H1 (cell line): ENCODE results near the gene GPRIN3. TPM values are rescaled to one million over a fixed set of nuclear protein-coding genes. Genes with fewer than 3 reads are reported as not detected.
A peak's percentile ranks its signal among the peaks of the same experiment; 100 is the strongest.

Source experiments
- CTCF ChIA-PET: fragments of 300-600 bp; sonication (Branson Sonifier 250); formaldehyde crosslinking; loops from one replicate; lab custom pipeline; 2021; ENCODE audit not compliant: partially characterized antibody; lab: Charles Lee
- POLR2A ChIA-PET: fragments of 300-600 bp; sonication (Branson Sonifier 250); formaldehyde crosslinking; loops from one replicate; lab custom pipeline; 2021; ENCODE audit warnings: inconsistent platforms; ENCODE audit not compliant: partially characterized antibody; lab: Charles Lee
- DNase-seq, 2 experiments: peaks; one replicate each; pipeline versions ENCODE4 v3.0.0 to v3.0.0-alpha.2; 2010 to 2022; ENCODE audit warnings: low spot score in 2 of 2, low read depth in 1 of 2, mixed read lengths in 1 of 2
- FAIRE-seq: peaks from 2 replicates; lab custom pipeline; 2011; peaks lifted over from hg19 to GRCh38; lab: Jason Lieb, UNC
- H2AFZ ChIP-seq: 2 replicates; pipeline ENCODE4 v1.8.1; 2012; ENCODE audit warnings: low read length, inconsistent platforms
- H2AK5ac ChIP-seq: 2 replicates; pipeline ENCODE4 v1.6.1; 2013; ENCODE audit warnings: low read depth, low read length
- H2BK120ac ChIP-seq: replicated peaks from 2 replicates; pipeline ENCODE3; 2013; ENCODE audit warnings: low read depth, low read length, inconsistent platforms
- H2BK12ac ChIP-seq: 2 replicates; pipeline ENCODE4 v1.6.1; 2013; ENCODE audit warnings: low read depth, low read length
- H2BK15ac ChIP-seq: 2 replicates; pipeline ENCODE4 v1.6.1; 2013; ENCODE audit warnings: low read length
- H2BK20ac ChIP-seq: 2 replicates; pipeline ENCODE4 v1.6.1; 2013; ENCODE audit warnings: low read length
- H2BK5ac ChIP-seq: 2 replicates; pipeline ENCODE4 v1.6.1; 2013; ENCODE audit warnings: low read depth, low read length
- H3K14ac ChIP-seq: 2 replicates; pipeline ENCODE4 v1.6.1; 2013; ENCODE audit warnings: inconsistent platforms; ENCODE audit not compliant: insufficient read length
- H3K18ac ChIP-seq: 2 replicates; pipeline ENCODE4 v1.6.1; 2013; ENCODE audit warnings: low read length; ENCODE audit errors: extremely low read depth
- H3K23ac ChIP-seq: 2 replicates; pipeline ENCODE4 v1.6.1; 2013; ENCODE audit warnings: inconsistent platforms; ENCODE audit not compliant: insufficient read length
- H3K23me2 ChIP-seq: 2 replicates; pipeline ENCODE4 v1.6.1; 2013; ENCODE audit warnings: low read depth, low read length
- H3K27ac ChIP-seq: 2 replicates; pipeline ENCODE4 v1.6.1; 2011; ENCODE audit warnings: low read depth, low read length, inconsistent platforms
- H3K27me3 ChIP-seq, 4 experiments: replicated peaks in 1 of 4; 1 replicate in 1 of 4; 2 replicates in 3 of 4; pipeline versions ENCODE4 v1.6.1 to v1.8.1; 2011 to 2013; ENCODE audit warnings: low read length in 3 of 4, mild to moderate bottlenecking in 3 of 4, inconsistent platforms in 2 of 4, mixed read lengths in 2 of 4, moderate library complexity in 1 of 4; ENCODE audit not compliant: control insufficient read depth in 3 of 4, insufficient read depth in 3 of 4; ENCODE audit errors: extremely low read depth in 1 of 4
- H3K36me3 ChIP-seq, 4 experiments: 2 replicates each; pipeline versions ENCODE4 v1.6.1 to v1.8.1; 2011 to 2013; ENCODE audit warnings: mild to moderate bottlenecking in 4 of 4, low read length in 3 of 4, moderate library complexity in 2 of 4, control low read depth in 1 of 4, inconsistent platforms in 1 of 4; ENCODE audit not compliant: insufficient read depth in 4 of 4, control insufficient read depth in 2 of 4
- H3K4ac ChIP-seq: replicated peaks from 2 replicates; pipeline ENCODE3; 2013; ENCODE audit warnings: low read length, low read depth, mixed read lengths, inconsistent platforms; ENCODE audit not compliant: insufficient read length
- H3K4me1 ChIP-seq, 4 experiments: replicated peaks in 1 of 4; 1 replicate in 1 of 4; 2 replicates in 3 of 4; pipeline versions ENCODE4 v1.6.1 to v1.8.1; 2011 to 2013; ENCODE audit warnings: low read length in 3 of 4, inconsistent platforms in 2 of 4, mixed read lengths in 1 of 4; ENCODE audit not compliant: insufficient read depth in 4 of 4, control insufficient read depth in 3 of 4
- H3K4me2 ChIP-seq, 2 experiments: 2 replicates each; pipeline versions ENCODE4 v1.6.1 to v1.8.1; 2011 to 2013; ENCODE audit warnings: low read depth in 2 of 2, low read length in 2 of 2, control low read depth in 1 of 2, inconsistent platforms in 1 of 2, mild to moderate bottlenecking in 1 of 2; ENCODE audit not compliant: insufficient read depth in 1 of 2
- H3K4me3 ChIP-seq, 4 experiments: fragments of 200-600, 300-600 bp in 1 of 4; sonication (generic), shearing (Covaris generic), sonication (Bioruptor Twin) in 1 of 4; 2 replicates each; pipeline versions ENCODE4 v1.5.1 to v1.8.1; 2011 to 2016; ENCODE audit warnings: low read length in 4 of 4, low read depth in 3 of 4, control low read depth in 2 of 4, inconsistent platforms in 2 of 4, mild to moderate bottlenecking in 2 of 4, mixed read lengths in 1 of 4, moderate library complexity in 1 of 4; ENCODE audit not compliant: insufficient read depth in 2 of 4; ENCODE audit errors: extremely low read depth in 1 of 4
- H3K56ac ChIP-seq: replicated peaks from 2 replicates; pipeline ENCODE3; 2013; ENCODE audit warnings: low read depth, mild to moderate bottlenecking, mixed read lengths, low read length, inconsistent platforms; ENCODE audit not compliant: insufficient read length
- H3K79me1 ChIP-seq: 2 replicates; pipeline ENCODE4 v1.6.1; 2013; ENCODE audit warnings: low read depth, low read length, control low read depth
- H3K79me2 ChIP-seq, 2 experiments: 2 replicates each; pipeline versions ENCODE4 v1.6.1 to v1.8.1; 2012 to 2013; ENCODE audit warnings: low read length in 2 of 2, mild to moderate bottlenecking in 2 of 2, inconsistent platforms in 1 of 2; ENCODE audit not compliant: insufficient read depth in 2 of 2, control insufficient read depth in 1 of 2
- H3K9ac ChIP-seq, 4 experiments: replicated peaks in 1 of 4; 1 replicate in 1 of 4; 2 replicates in 3 of 4; pipeline versions ENCODE4 v1.6.1 to v1.8.1; 2011 to 2013; ENCODE audit warnings: low read depth in 3 of 4, low read length in 3 of 4, control low read depth in 2 of 4, mild to moderate bottlenecking in 2 of 4, moderate library complexity in 2 of 4, inconsistent platforms in 1 of 4; ENCODE audit errors: extremely low read depth in 1 of 4
- H3K9me3 ChIP-seq, 2 experiments: 2 replicates each; pipeline versions ENCODE4 v1.6.1 to v1.8.1; 2012 to 2013; ENCODE audit warnings: mild to moderate bottlenecking in 2 of 2, moderate library complexity in 2 of 2, control low read depth in 1 of 2, inconsistent platforms in 1 of 2, low read depth in 1 of 2, low read length in 1 of 2, mixed read lengths in 1 of 2; ENCODE audit not compliant: insufficient read depth in 2 of 2
- H4K20me1 ChIP-seq, 2 experiments: replicated peaks in 1 of 2; 2 replicates each; pipeline versions ENCODE3 to v1.8.1; 2011 to 2013; ENCODE audit warnings: inconsistent platforms in 2 of 2, low read length in 2 of 2, mild to moderate bottlenecking in 1 of 2; ENCODE audit not compliant: insufficient read depth in 2 of 2, control insufficient read depth in 1 of 2
- H4K5ac ChIP-seq: 2 replicates; pipeline ENCODE4 v1.6.1; 2013; ENCODE audit warnings: low read length, low read depth, mixed read lengths, inconsistent platforms; ENCODE audit not compliant: insufficient read length
- H4K8ac ChIP-seq: 2 replicates; pipeline ENCODE4 v1.8.0; 2013; ENCODE audit warnings: mild to moderate bottlenecking, moderate library complexity, low read length, inconsistent platforms; ENCODE audit not compliant: insufficient read depth; ENCODE audit errors: extremely low read depth
- H4K91ac ChIP-seq: replicated peaks from 2 replicates; pipeline ENCODE3; 2013; ENCODE audit warnings: low read length, mixed read lengths, inconsistent platforms; ENCODE audit not compliant: insufficient read length
- EZH2 ChIP-seq: fragments of 200-600 bp; sonication (generic); IDR thresholded peaks from 2 replicates; pipeline ENCODE4 v1.7.1; 2012; ENCODE audit warnings: low read depth, mild to moderate bottlenecking, moderate library complexity, low read length, inconsistent platforms; ENCODE audit not compliant: severe bottlenecking
- NRF1 ChIP-seq: IDR thresholded peaks from 2 replicates; pipeline ENCODE4 v1.6.1; 2011; ENCODE audit warnings: mild to moderate bottlenecking, low read depth, low read length, improper control_type of control experiment
- PHF8 ChIP-seq: fragments of 200-600 bp; sonication (generic); conservative IDR thresholded peaks from 2 replicates; pipeline ENCODE4 v1.7.1; 2012; ENCODE audit warnings: low read depth, mild to moderate bottlenecking, inconsistent platforms, low read length, moderate library complexity
- POLR2A ChIP-seq, 2 experiments: IDR thresholded peaks; 1 replicate in 1 of 2; 2 replicates in 1 of 2; pipeline ENCODE4 v1.6.1; 2011; ENCODE audit warnings: low read depth in 2 of 2, low read length in 2 of 2, mild to moderate bottlenecking in 2 of 2; ENCODE audit errors: control extremely low read depth in 1 of 2
- WGBS, 2 experiments: shearing (Covaris generic) in 1 of 2; methylation state at CpG; one replicate each; pipeline versions ENCODE4 v1.1.6 to v1.1.7; 2013 to 2015; ENCODE audit warnings: low lambda C conversion rate in 2 of 2, mixed read lengths in 2 of 2, inconsistent platforms in 1 of 2, low coverage in 1 of 2, missing lambda C conversion rate in 1 of 2; ENCODE audit not compliant: insufficient replicate concordance in 2 of 2, insufficient coverage in 1 of 2, insufficient read length in 1 of 2; ENCODE audit errors: extremely low coverage in 1 of 2, missing lambda C conversion rate in 1 of 2; 5-methylcytosine and 5-hydroxymethylcytosine counted together
- polyA plus RNA-seq, 7 experiments: library from polyadenylated mRNA; depleted of rRNA in 3 of 7; stranded (reverse) in 5 of 7; unstranded in 2 of 7; fragments of >200 nt in 5 of 7; fragments of 200-250 nt in 2 of 7; gene quantifications; 1 replicate in 5 of 7; 2 replicates in 1 of 7; 4 replicates in 1 of 7; pipeline versions ENCODE4 v1.2.1 to v1.2.3, GENCODE V29; 2011 to 2013; ENCODE audit warnings: missing spikeins in 2 of 7, mixed read lengths in 2 of 7
- total RNA-seq: library from RNA; stranded (reverse); fragmentation: NEBNext Ultra II Directional; extraction: Animal tissue kit (Norgen Biotek cat#: 25700); gene quantifications from 2 replicates; pipeline ENCODE4 v1.2.1, GENCODE V29; 2021

Gene GPRIN3
- total and polyA plus RNA-seq, 2 of the 8 experiments (the other 6 are each of a cell fraction or from before 2014, with no cell fraction given), result 0.17 to 1.4 TPM

DNA sequence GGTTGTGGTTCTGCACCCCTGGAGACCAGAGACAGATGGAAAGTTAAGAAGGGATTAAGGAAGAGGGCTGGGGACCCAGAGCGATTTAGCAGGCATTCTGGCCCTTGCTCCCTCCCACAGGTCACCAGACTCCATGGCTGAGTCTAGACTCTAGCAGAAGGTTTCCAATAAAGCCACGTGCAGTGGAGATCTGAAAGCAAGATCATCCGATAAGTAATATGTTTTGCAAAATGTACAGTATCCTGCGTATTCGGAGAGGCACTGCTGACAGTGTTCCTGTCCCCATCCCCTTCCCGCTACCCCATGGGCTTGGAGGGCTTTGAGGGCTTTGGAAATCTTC is 531 bp upstream of the GPRIN3 start:
- Histone ChIP-seq H2BK15ac (no peak overlapping the region; the same call in 1 of the 2 replicates), H2BK20ac (no peak overlapping the region), H3K4me1 (peaks cover 2 to 11% (median 6%) of the 10 kb centered on the region in 4 experiments; a peak in 4 of 7 replicates), H4K20me1 (no peaks in the 10 kb centered on the region), H2BK12ac (peak overlapping the region; percentile 19; the same call in 1 of the 2 replicates), H3K27me3 (peaks cover 0 to 10% (median 7%) of the 10 kb centered on the region in 4 experiments; a peak in 5 of 7 replicates), H3K4ac (no peak overlapping the region), H4K91ac (no peak overlapping the region), H2AK5ac (no peak overlapping the region), H3K56ac (no peak overlapping the region), H3K27ac (no peak overlapping the region), H3K4me2 (peak overlapping the region; percentile 95 to 96), H3K14ac (no peak overlapping the region), H3K79me2 (no peaks in the 10 kb centered on the region), H3K9me3 (no peaks in the 10 kb centered on the region), H3K36me3 (no peaks in the 10 kb centered on the region), H2BK120ac (no peak overlapping the region), H3K23ac (no peak overlapping the region), H4K5ac (no peak overlapping the region), H2AFZ (peak overlapping the region; percentile 91), H4K8ac (no peak overlapping the region; the same call in 1 of the 2 replicates), H3K18ac (no peak overlapping the region), H2BK5ac (no peak overlapping the region; the same call in 1 of the 2 replicates), H3K9ac (no peak overlapping the region), H3K79me1 (no peaks in the 10 kb centered on the region), H3K23me2 (peaks cover 5% of the 10 kb centered on the region), H3K4me3 (peak overlapping the region; percentile 65 to 97 (median 72); a peak in 7 of 8 replicates)
- WGBS, 2 experiments, result 40% methylated on average over 6 of the region's 6 CpGs; no CpG with 5 or more reads in 1 of the 2 experiments
- POLR2A ChIA-PET, result interaction anchor here (0.9 to 1.6 kb wide), 3 partner anchors 10 to 24 kb away, joined by 3 read pairs; no protein-coding TSS in a partner anchor
- DNase-seq, result no peak
- CTCF ChIA-PET, result interaction anchor here (0.6 to 1.6 kb wide), 3 partner anchors 53 to 746 kb away, joined by 3 to 5 read pairs (median 3); no protein-coding TSS in a partner anchor
- TF ChIP-seq PHF8, result no peak
- no peak for TF ChIP-seq EZH2
- no peak for TF ChIP-seq POLR2A (IDR thresholded peaks at IDR 0.05; ENCODE audit: control extremely low read depth in 1 of 2, low read depth in 2 of 2, low read length in 2 of 2)
- TF ChIP-seq NRF1, result no peak
- peak; percentile 19 for FAIRE-seq
